Thyroid gland (tissue), 4 donors: ENCODE measurements around the gene BZW1. TPM values are rescaled to one million over a fixed set of nuclear protein-coding genes. Genes with fewer than 3 reads are reported as not detected.
"Not testable (repeated sequence)": the region's sequence is repeated elsewhere in the genome, so short reads cannot be mapped to it uniquely, and the experiment has no call there.

Experiments used
- DNase-seq, 2 donors: peaks; one replicate each; pipeline ENCODE4 v3.0.0-alpha.2; 2019
- H3K27ac ChIP-seq, 3 donors: fragments of 200-600 bp; sonication (generic); 1 replicate in 2 of 3; 2 replicates in 1 of 3; pipeline ENCODE4 v1.5.1; 2016 to 2019; ENCODE audit warnings: mild to moderate bottlenecking in 1 of 3, moderate library complexity in 1 of 3
- H3K27me3 ChIP-seq: fragments of 200-600 bp; sonication (generic); one replicate; pipeline ENCODE4 v1.5.1; 2019
- H3K36me3 ChIP-seq, 2 donors: fragments of 200-600 bp; sonication (generic); one replicate each; pipeline ENCODE4 v1.5.1; 2016 to 2019
- H3K4me1 ChIP-seq, 2 donors: fragments of 200-600 bp; sonication (generic); one replicate each; pipeline ENCODE4 v1.5.1; 2017 to 2019
- H3K4me3 ChIP-seq, 3 donors: fragments of 200-600 bp; sonication (generic); replicated peaks in 1 of 3; 1 replicate in 2 of 3; 2 replicates in 1 of 3; pipeline ENCODE4 v1.5.1; 2016; ENCODE audit warnings: mild to moderate bottlenecking in 1 of 3
- H3K9me3 ChIP-seq: fragments of 200-600 bp; sonication (generic); one replicate; pipeline ENCODE4 v1.5.1; 2017
- CTCF ChIP-seq, 6 experiments: fragments of 200-600 bp in 3 of 6; fragments of 450-650 bp in 3 of 6; sonication (generic) in 3 of 6; IDR thresholded peaks; one replicate each; pipeline ENCODE4 v1.5.1; 2016 to 2019; ENCODE audit warnings: antibody characterized with exemption in 6 of 6, mild to moderate bottlenecking in 2 of 6, inconsistent platforms in 1 of 6, moderate library complexity in 1 of 6
- POLR2A ChIP-seq, 2 donors: fragments of 450-650 bp; IDR thresholded peaks; one replicate each; pipeline ENCODE4 v1.6.1; 2017; ENCODE audit warnings: antibody characterized with exemption in 2 of 2, mild to moderate bottlenecking in 2 of 2, moderate library complexity in 1 of 2
- WGBS, 2 donors: methylation state at CpG; one replicate each; pipeline ENCODE4 v1.1.5; 2017; 5-methylcytosine and 5-hydroxymethylcytosine counted together
- intact Hi-C: fragments of 100-400 bp; cut with DNase I; formaldehyde crosslinking; loops from one replicate; pipeline ENCODE4 v1.15.1; 2023
- total RNA-seq, 4 donors: library from RNA; depleted of rRNA; stranded (reverse); fragments of >200 nt; gene quantifications; one replicate each; pipeline ENCODE4 v1.2.3, GENCODE V29; 2016

Gene BZW1
- total RNA-seq, 4 donors from 2014 or later: 136 to 192 (median 144) TPM

- Histone ChIP-seq H3K27me3 (no peaks in the 10 kb centered on the region), H3K4me3 (no peak overlapping the region), H3K27ac (no peak overlapping the region), H3K36me3 (peaks cover 28 to 39% of the 10 kb centered on the region in 2 donors), H3K9me3 (no peaks in the 10 kb centered on the region), H3K4me1 (peaks cover 19 to 23% of the 10 kb centered on the region in 2 donors)
- intact Hi-C loops: loop anchor here (5.0 kb wide), 2 partner anchors 48 to 102 kb away; partner anchors contain the start of gene CLK1
- DNase-seq: no peak
- TF ChIP-seq POLR2A (IDR thresholded peaks at IDR 0.05) (no peak), CTCF (IDR thresholded peaks at IDR 0.05) (no peak)
- 73 to 92% methylated on average over 3 of the region's 3 CpGs for WGBS, 2 donors
These were observed 2.6 kb downstream of the BZW1 start for GRCh38 chr2:200814276-200814815.

GRCh38 chr2:200814917-200815316, 3.2 kb downstream of the BZW1 start:
- no peaks in the 10 kb centered on the region for H3K9me3 ChIP-seq
- no peak overlapping the region for H3K4me3 ChIP-seq
- peaks cover 19 to 23% of the 10 kb centered on the region in 2 donors for H3K4me1 ChIP-seq
- TF ChIP-seq POLR2A (IDR thresholded peaks at IDR 0.05) (no peak), CTCF (IDR thresholded peaks at IDR 0.05) (no peak)
- no peak overlapping the region for H3K27ac ChIP-seq
- peaks cover 34 to 45% of the 10 kb centered on the region in 2 donors for H3K36me3 ChIP-seq
- 91 to 92% methylated on average over 1 of the region's 1 CpG for WGBS, 2 donors
- H3K27me3 ChIP-seq: no peaks in the 10 kb centered on the region
- intact Hi-C loops: loop anchor here (5.0 kb wide), 2 partner anchors 47 to 103 kb away; partner anchors contain the start of gene CLK1
- no peak for DNase-seq

- H3K4me3 ChIP-seq, H3K27me3 ChIP-seq, H3K9me3 ChIP-seq, H3K4me1 ChIP-seq, DNase-seq, intact Hi-C loops, H3K27ac ChIP-seq: not testable (repeated sequence)
- peaks cover 54 to 64% of the 10 kb centered on the region in 2 donors for H3K36me3 ChIP-seq
- 65 to 72% methylated on average over 3 of the region's 3 CpGs for WGBS, 2 donors
These were observed 7.0 kb downstream of the BZW1 start for GRCh38 chr2:200818732-200819131.

- H3K9me3 ChIP-seq: no peaks in the 10 kb centered on the region
- H3K4me3 ChIP-seq: no peak overlapping the region
- H3K36me3 ChIP-seq: peaks cover 54 to 62% of the 10 kb centered on the region in 2 donors
- no peak overlapping the region for H3K27ac ChIP-seq
- WGBS, 2 donors: 95 to 96% methylated on average over 5 of the region's 5 CpGs
- no peaks in the 10 kb centered on the region for H3K27me3 ChIP-seq
- TF ChIP-seq POLR2A (IDR thresholded peaks at IDR 0.05) (no peak), CTCF (IDR thresholded peaks at IDR 0.05) (no peak)
- intact Hi-C loops: no loop called here
- DNase-seq: no peak
- no peaks in the 10 kb centered on the region for H3K4me1 ChIP-seq
These were observed 9.0 kb downstream of the BZW1 start for GRCh38 chr2:200820573-200821234.

GRCh38 chr2:200821686-200822245, 10.1 kb downstream of the BZW1 start:
- Histone ChIP-seq H3K27ac (no peak overlapping the region), H3K4me1 (no peaks in the 10 kb centered on the region), H3K9me3 (no peaks in the 10 kb centered on the region), H3K27me3 (no peaks in the 10 kb centered on the region), H3K4me3 (no peak overlapping the region), H3K36me3 (peaks cover 46 to 51% of the 10 kb centered on the region in 2 donors)
- TF ChIP-seq CTCF (IDR thresholded peaks at IDR 0.05) (no peak), POLR2A (IDR thresholded peaks at IDR 0.05) (no peak)
- DNase-seq: no peak
- WGBS, 2 donors: 89 to 92% methylated on average over 6 of the region's 6 CpGs
- intact Hi-C loops: no loop called here
